ENCODE data around the gene RTL9.
A peak's percentile ranks its signal among the peaks of the same experiment; 100 is the strongest.
"Not testable (repeated sequence)": the region's sequence is repeated elsewhere in the genome, so short reads cannot be mapped to it uniquely, and the experiment has no call there.

The RTL9 gene

GRCh38 chrX:110358548-110358947 lies at the start of gene RTL9:
RTL9 (plus strand) TSS chrX:110358848; CDS start chrX:110450618, 91,770 bp downstream.
- no peak for DNase-seq

- no peak for DNase-seq
Measured at GRCh38 chrX:110310000-110310790, 48.5 kb upstream of the RTL9 start.

GRCh38 chrX:110310896-110311295 lies 47.8 kb upstream of the RTL9 start:
- DNase-seq: peak; percentile 39

- DNase-seq: no peak
Measured at GRCh38 chrX:110311437-110312230, 47.0 kb upstream of the RTL9 start.

GRCh38 chrX:110315551-110315950 lies 43.1 kb upstream of the RTL9 start:
- DNase-seq: no peak

GRCh38 chrX:110316351-110317060 lies 42.1 kb upstream of the RTL9 start:
- DNase-seq: no peak

- DNase-seq: peak; percentile 35
Measured at GRCh38 chrX:110317061-110317819, 41.4 kb upstream of the RTL9 start.

- peak; percentile 85 for DNase-seq
Measured at GRCh38 chrX:110317820-110318663, 40.6 kb upstream of the RTL9 start, which contains the start of gene AMMECR1. AMMECR1 (minus strand) TSS chrX:110318085; CDS start chrX:110318071, 14 bp downstream.

- no peak for DNase-seq
Measured at GRCh38 chrX:110318664-110318968, 40.0 kb upstream of the RTL9 start.

- DNase-seq: no peak
Measured at GRCh38 chrX:110320381-110320987, 38.2 kb upstream of the RTL9 start.

GRCh38 chrX:110321081-110321480 lies 37.6 kb upstream of the RTL9 start:
- DNase-seq: no peak

GRCh38 chrX:110321670-110322069 lies 37.0 kb upstream of the RTL9 start:
- DNase-seq: no peak

- no peak for DNase-seq
Measured at GRCh38 chrX:110322603-110323002, 36.0 kb upstream of the RTL9 start.

GRCh38 chrX:110326712-110327111 lies 31.9 kb upstream of the RTL9 start:
- no peak for DNase-seq

- DNase-seq: no peak
Measured at GRCh38 chrX:110327336-110327735, 31.3 kb upstream of the RTL9 start.

GRCh38 chrX:110328613-110329012 lies 30.0 kb upstream of the RTL9 start:
- DNase-seq: not testable (repeated sequence)

- DNase-seq: no peak
Measured at GRCh38 chrX:110331444-110332030, 27.1 kb upstream of the RTL9 start.

- not testable (repeated sequence) for DNase-seq
Measured at GRCh38 chrX:110333458-110333857, 25.2 kb upstream of the RTL9 start.

GRCh38 chrX:110338935-110339334 lies 19.7 kb upstream of the RTL9 start:
- no peak for DNase-seq

GRCh38 chrX:110341189-110342035 lies 17.2 kb upstream of the RTL9 start:
- no peak for DNase-seq

Measured in activated CD4-positive, alpha-beta T cell treated with anti-CD3 and anti-CD28 coated beads for 48 hours (primary cell).